Hypothalamus (tissue), 51 donors: ENCODE measurements around the gene LAMTOR4.

Source experiments
- DNase-seq, 51 donors: peaks; one replicate each; lab custom pipeline; 2025; lab: John Stamatoyannopoulos, UW

The LAMTOR4 gene

GRCh38 chr7:100152937-100153666, 4.4 kb downstream of the LAMTOR4 start:
- no peak for DNase-seq

GRCh38 chr7:100153708-100154535, 5.2 kb downstream of the LAMTOR4 start:
- no peak for DNase-seq

- DNase-seq, result no peak
Observed at GRCh38 chr7:100154651-100155491, 6.2 kb downstream of the LAMTOR4 start.

- DNase-seq, result no peak
Observed at GRCh38 chr7:100155553-100156317, 7.0 kb downstream of the LAMTOR4 start.

GRCh38 chr7:100156331-100157068, 7.8 kb downstream of the LAMTOR4 start:
- DNase-seq, result no peak

GRCh38 chr7:100157069-100157333, 8.3 kb downstream of the LAMTOR4 start:
- DNase-seq, result no peak

- DNase-seq, result peak in 4 of 51 donors; percentile 17 to 29 (median 22)
Observed at GRCh38 chr7:100157334-100158228, 8.9 kb downstream of the LAMTOR4 start.

GRCh38 chr7:100158229-100159098, 9.7 kb downstream of the LAMTOR4 start, which contains the start of gene TRAPPC14:
TSS of gene TRAPPC14 (minus strand) at chr7:100158723. CDS start at chr7:100158499, 224 bp downstream.
- DNase-seq, result peak; percentile 30 to 93 (median 84)

- DNase-seq, result no peak
Observed at GRCh38 chr7:100159099-100159623, 10.4 kb downstream of the LAMTOR4 start.

GRCh38 chr7:100160067-100160466, 11.3 kb downstream of the LAMTOR4 start:
- DNase-seq, result no peak

GRCh38 chr7:100163006-100163531, 14.4 kb downstream of the LAMTOR4 start:
- DNase-seq, result no peak

- DNase-seq, result no peak
Observed at GRCh38 chr7:100163871-100164270, 15.2 kb downstream of the LAMTOR4 start.

GRCh38 chr7:100166317-100166940, 17.7 kb downstream of the LAMTOR4 start:
- DNase-seq, result no peak

- DNase-seq, result no peak
Observed at GRCh38 chr7:100166970-100167911, 18.5 kb downstream of the LAMTOR4 start.

GRCh38 chr7:100167912-100168323, 19.2 kb downstream of the LAMTOR4 start:
- DNase-seq, result no peak
